Measurements from ENCODE around the gene LZIC.

The LZIC gene

GRCh38 chr1:9882945-9883303 is 60.3 kb downstream of the LZIC start:
- TF ChIP-seq, protein P1, sequence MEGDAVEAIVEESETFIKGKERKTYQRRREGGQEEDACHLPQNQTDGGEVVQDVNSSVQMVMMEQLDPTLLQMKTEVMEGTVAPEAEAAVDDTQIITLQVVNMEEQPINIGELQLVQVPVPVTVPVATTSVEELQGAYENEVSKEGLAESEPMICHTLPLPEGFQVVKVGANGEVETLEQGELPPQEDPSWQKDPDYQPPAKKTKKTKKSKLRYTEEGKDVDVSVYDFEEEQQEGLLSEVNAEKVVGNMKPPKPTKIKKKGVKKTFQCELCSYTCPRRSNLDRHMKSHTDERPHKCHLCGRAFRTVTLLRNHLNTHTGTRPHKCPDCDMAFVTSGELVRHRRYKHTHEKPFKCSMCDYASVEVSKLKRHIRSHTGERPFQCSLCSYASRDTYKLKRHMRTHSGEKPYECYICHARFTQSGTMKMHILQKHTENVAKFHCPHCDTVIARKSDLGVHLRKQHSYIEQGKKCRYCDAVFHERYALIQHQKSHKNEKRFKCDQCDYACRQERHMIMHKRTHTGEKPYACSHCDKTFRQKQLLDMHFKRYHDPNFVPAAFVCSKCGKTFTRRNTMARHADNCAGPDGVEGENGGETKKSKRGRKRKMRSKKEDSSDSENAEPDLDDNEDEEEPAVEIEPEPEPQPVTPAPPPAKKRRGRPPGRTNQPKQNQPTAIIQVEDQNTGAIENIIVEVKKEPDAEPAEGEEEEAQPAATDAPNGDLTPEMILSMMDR (conservative IDR thresholded peaks at IDR 0.05) = no peak
- no peak overlapping the region for H3K27ac ChIP-seq

DNA sequence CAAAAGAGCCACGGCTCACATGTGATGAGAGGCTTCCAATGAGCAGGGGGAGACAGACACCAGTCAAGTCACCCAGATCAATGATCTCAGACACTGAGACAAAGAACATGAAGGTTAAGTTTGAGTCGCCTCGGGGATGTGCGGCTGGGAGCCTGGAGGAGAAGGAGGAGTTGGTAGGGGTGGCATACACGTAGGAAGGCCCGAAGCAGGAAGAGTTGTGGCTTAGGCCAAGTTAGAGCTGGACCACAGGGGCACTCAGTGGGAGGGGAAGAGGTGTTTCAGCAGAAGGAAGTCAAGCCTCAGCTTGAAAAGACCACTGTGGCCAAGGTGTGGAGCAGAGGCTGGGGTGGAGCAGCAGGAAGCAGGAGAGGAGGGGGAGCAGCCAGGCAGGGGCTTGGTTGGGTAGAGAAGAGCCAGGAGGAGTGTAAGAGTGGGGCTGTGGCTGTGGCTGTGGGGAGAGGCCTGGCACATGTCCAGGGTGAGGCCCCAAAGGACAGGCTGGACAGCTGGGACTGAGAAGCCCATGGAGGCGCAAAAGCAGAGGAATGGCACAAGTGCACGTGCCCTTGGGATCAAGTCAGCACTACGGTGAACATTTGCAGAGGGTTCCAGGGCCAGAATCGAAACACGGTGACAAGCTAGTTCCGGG is 60.8 kb downstream of the LZIC start:
- no peak overlapping the region for H3K27ac ChIP-seq
- TF ChIP-seq, protein P1 (conservative IDR thresholded peaks at IDR 0.05) = no peak

GRCh38 chr1:9881838-9882249 is 61.3 kb downstream of the LZIC start:
- no peak overlapping the region for H3K27ac ChIP-seq
- TF ChIP-seq, protein P1 (conservative IDR thresholded peaks at IDR 0.05) = no peak
